H1 (cell line): ENCODE results near the gene PTPRD. TPM values are rescaled to one million over a fixed set of nuclear protein-coding genes. Genes with fewer than 3 reads are reported as not detected.

Experiments used
- CTCF ChIA-PET: fragments of 300-600 bp; sonication (Branson Sonifier 250); formaldehyde crosslinking; loops from one replicate; lab custom pipeline; 2021; ENCODE audit not compliant: partially characterized antibody; lab: Charles Lee
- POLR2A ChIA-PET: fragments of 300-600 bp; sonication (Branson Sonifier 250); formaldehyde crosslinking; loops from one replicate; lab custom pipeline; 2021; ENCODE audit warnings: inconsistent platforms; ENCODE audit not compliant: partially characterized antibody; lab: Charles Lee
- DNase-seq, 2 experiments: peaks; one replicate each; pipeline versions ENCODE4 v3.0.0 to v3.0.0-alpha.2; 2010 to 2022; ENCODE audit warnings: low spot score in 2 of 2, low read depth in 1 of 2, mixed read lengths in 1 of 2
- FAIRE-seq: peaks from 2 replicates; lab custom pipeline; 2011; peaks lifted over from hg19 to GRCh38; lab: Jason Lieb, UNC
- H2AFZ ChIP-seq: 2 replicates; pipeline ENCODE4 v1.8.1; 2012; ENCODE audit warnings: low read length, inconsistent platforms
- H2AK5ac ChIP-seq: 2 replicates; pipeline ENCODE4 v1.6.1; 2013; ENCODE audit warnings: low read depth, low read length
- H2BK120ac ChIP-seq: replicated peaks from 2 replicates; pipeline ENCODE3; 2013; ENCODE audit warnings: low read depth, low read length, inconsistent platforms
- H2BK12ac ChIP-seq: 2 replicates; pipeline ENCODE4 v1.6.1; 2013; ENCODE audit warnings: low read depth, low read length
- H2BK15ac ChIP-seq: 2 replicates; pipeline ENCODE4 v1.6.1; 2013; ENCODE audit warnings: low read length
- H2BK20ac ChIP-seq: 2 replicates; pipeline ENCODE4 v1.6.1; 2013; ENCODE audit warnings: low read length
- H2BK5ac ChIP-seq: 2 replicates; pipeline ENCODE4 v1.6.1; 2013; ENCODE audit warnings: low read depth, low read length
- H3K14ac ChIP-seq: 2 replicates; pipeline ENCODE4 v1.6.1; 2013; ENCODE audit warnings: inconsistent platforms; ENCODE audit not compliant: insufficient read length
- H3K18ac ChIP-seq: 2 replicates; pipeline ENCODE4 v1.6.1; 2013; ENCODE audit warnings: low read length; ENCODE audit errors: extremely low read depth
- H3K23ac ChIP-seq: 2 replicates; pipeline ENCODE4 v1.6.1; 2013; ENCODE audit warnings: inconsistent platforms; ENCODE audit not compliant: insufficient read length
- H3K23me2 ChIP-seq: 2 replicates; pipeline ENCODE4 v1.6.1; 2013; ENCODE audit warnings: low read depth, low read length
- H3K27ac ChIP-seq: 2 replicates; pipeline ENCODE4 v1.6.1; 2011; ENCODE audit warnings: low read depth, low read length, inconsistent platforms
- H3K27me3 ChIP-seq, 4 experiments: replicated peaks in 1 of 4; 1 replicate in 1 of 4; 2 replicates in 3 of 4; pipeline versions ENCODE4 v1.6.1 to v1.8.1; 2011 to 2013; ENCODE audit warnings: low read length in 3 of 4, mild to moderate bottlenecking in 3 of 4, inconsistent platforms in 2 of 4, mixed read lengths in 2 of 4, moderate library complexity in 1 of 4; ENCODE audit not compliant: control insufficient read depth in 3 of 4, insufficient read depth in 3 of 4; ENCODE audit errors: extremely low read depth in 1 of 4
- H3K36me3 ChIP-seq, 4 experiments: 2 replicates each; pipeline versions ENCODE4 v1.6.1 to v1.8.1; 2011 to 2013; ENCODE audit warnings: mild to moderate bottlenecking in 4 of 4, low read length in 3 of 4, moderate library complexity in 2 of 4, control low read depth in 1 of 4, inconsistent platforms in 1 of 4; ENCODE audit not compliant: insufficient read depth in 4 of 4, control insufficient read depth in 2 of 4
- H3K4ac ChIP-seq: replicated peaks from 2 replicates; pipeline ENCODE3; 2013; ENCODE audit warnings: low read length, low read depth, mixed read lengths, inconsistent platforms; ENCODE audit not compliant: insufficient read length
- H3K4me1 ChIP-seq, 4 experiments: replicated peaks in 1 of 4; 1 replicate in 1 of 4; 2 replicates in 3 of 4; pipeline versions ENCODE4 v1.6.1 to v1.8.1; 2011 to 2013; ENCODE audit warnings: low read length in 3 of 4, inconsistent platforms in 2 of 4, mixed read lengths in 1 of 4; ENCODE audit not compliant: insufficient read depth in 4 of 4, control insufficient read depth in 3 of 4
- H3K4me2 ChIP-seq, 2 experiments: 2 replicates each; pipeline versions ENCODE4 v1.6.1 to v1.8.1; 2011 to 2013; ENCODE audit warnings: low read depth in 2 of 2, low read length in 2 of 2, control low read depth in 1 of 2, inconsistent platforms in 1 of 2, mild to moderate bottlenecking in 1 of 2; ENCODE audit not compliant: insufficient read depth in 1 of 2
- H3K4me3 ChIP-seq, 4 experiments: fragments of 200-600, 300-600 bp in 1 of 4; sonication (generic), shearing (Covaris generic), sonication (Bioruptor Twin) in 1 of 4; 2 replicates each; pipeline versions ENCODE4 v1.5.1 to v1.8.1; 2011 to 2016; ENCODE audit warnings: low read length in 4 of 4, low read depth in 3 of 4, control low read depth in 2 of 4, inconsistent platforms in 2 of 4, mild to moderate bottlenecking in 2 of 4, mixed read lengths in 1 of 4, moderate library complexity in 1 of 4; ENCODE audit not compliant: insufficient read depth in 2 of 4; ENCODE audit errors: extremely low read depth in 1 of 4
- H3K56ac ChIP-seq: replicated peaks from 2 replicates; pipeline ENCODE3; 2013; ENCODE audit warnings: low read depth, mild to moderate bottlenecking, mixed read lengths, low read length, inconsistent platforms; ENCODE audit not compliant: insufficient read length
- H3K79me1 ChIP-seq: 2 replicates; pipeline ENCODE4 v1.6.1; 2013; ENCODE audit warnings: low read depth, low read length, control low read depth
- H3K79me2 ChIP-seq, 2 experiments: 2 replicates each; pipeline versions ENCODE4 v1.6.1 to v1.8.1; 2012 to 2013; ENCODE audit warnings: low read length in 2 of 2, mild to moderate bottlenecking in 2 of 2, inconsistent platforms in 1 of 2; ENCODE audit not compliant: insufficient read depth in 2 of 2, control insufficient read depth in 1 of 2
- H3K9ac ChIP-seq, 4 experiments: replicated peaks in 1 of 4; 1 replicate in 1 of 4; 2 replicates in 3 of 4; pipeline versions ENCODE4 v1.6.1 to v1.8.1; 2011 to 2013; ENCODE audit warnings: low read depth in 3 of 4, low read length in 3 of 4, control low read depth in 2 of 4, mild to moderate bottlenecking in 2 of 4, moderate library complexity in 2 of 4, inconsistent platforms in 1 of 4; ENCODE audit errors: extremely low read depth in 1 of 4
- H3K9me3 ChIP-seq, 2 experiments: 2 replicates each; pipeline versions ENCODE4 v1.6.1 to v1.8.1; 2012 to 2013; ENCODE audit warnings: mild to moderate bottlenecking in 2 of 2, moderate library complexity in 2 of 2, control low read depth in 1 of 2, inconsistent platforms in 1 of 2, low read depth in 1 of 2, low read length in 1 of 2, mixed read lengths in 1 of 2; ENCODE audit not compliant: insufficient read depth in 2 of 2
- H4K20me1 ChIP-seq, 2 experiments: replicated peaks in 1 of 2; 2 replicates each; pipeline versions ENCODE3 to v1.8.1; 2011 to 2013; ENCODE audit warnings: inconsistent platforms in 2 of 2, low read length in 2 of 2, mild to moderate bottlenecking in 1 of 2; ENCODE audit not compliant: insufficient read depth in 2 of 2, control insufficient read depth in 1 of 2
- H4K5ac ChIP-seq: 2 replicates; pipeline ENCODE4 v1.6.1; 2013; ENCODE audit warnings: low read length, low read depth, mixed read lengths, inconsistent platforms; ENCODE audit not compliant: insufficient read length
- H4K8ac ChIP-seq: 2 replicates; pipeline ENCODE4 v1.8.0; 2013; ENCODE audit warnings: mild to moderate bottlenecking, moderate library complexity, low read length, inconsistent platforms; ENCODE audit not compliant: insufficient read depth; ENCODE audit errors: extremely low read depth
- H4K91ac ChIP-seq: replicated peaks from 2 replicates; pipeline ENCODE3; 2013; ENCODE audit warnings: low read length, mixed read lengths, inconsistent platforms; ENCODE audit not compliant: insufficient read length
- CHD1 ChIP-seq: IDR thresholded peaks from 2 replicates; pipeline ENCODE4 v1.6.1; 2012; ENCODE audit warnings: low read depth, low read length, improper control_type of control experiment
- EGR1 ChIP-seq: IDR thresholded peaks from 2 replicates; pipeline ENCODE4 v1.6.1; 2011; ENCODE audit warnings: low read depth, low read length, borderline replicate concordance
- EP300 ChIP-seq, 2 experiments: IDR thresholded peaks; 1 replicate in 1 of 2; 2 replicates in 1 of 2; pipeline ENCODE4 v1.6.1; 2011 to 2012; ENCODE audit warnings: low read depth in 2 of 2, low read length in 2 of 2, mild to moderate bottlenecking in 2 of 2, borderline replicate concordance in 1 of 2, inconsistent platforms in 1 of 2, moderate library complexity in 1 of 2
- EZH2 ChIP-seq: fragments of 200-600 bp; sonication (generic); IDR thresholded peaks from 2 replicates; pipeline ENCODE4 v1.7.1; 2012; ENCODE audit warnings: low read depth, mild to moderate bottlenecking, moderate library complexity, low read length, inconsistent platforms; ENCODE audit not compliant: severe bottlenecking
- GTF2F1 ChIP-seq: IDR thresholded peaks from 2 replicates; pipeline ENCODE4 v1.6.1; 2012; ENCODE audit warnings: low read depth, low read length, improper control_type of control experiment, borderline replicate concordance
- HDAC6 ChIP-seq: IDR thresholded peaks from one replicate; pipeline ENCODE4 v1.7.1; 2012; ENCODE audit warnings: low read depth, mild to moderate bottlenecking, inconsistent platforms, low read length, moderate library complexity
- MAFK ChIP-seq: IDR thresholded peaks from 2 replicates; pipeline ENCODE4 v1.6.1; 2012; ENCODE audit warnings: low read depth, mild to moderate bottlenecking, improper control_type of control experiment, low read length
- RAD21 ChIP-seq, 2 experiments: IDR thresholded peaks in 1 of 2; conservative IDR thresholded peaks in 1 of 2; 2 replicates each; pipeline ENCODE4 v1.6.1; 2011; ENCODE audit warnings: low read depth in 2 of 2, low read length in 2 of 2, improper control_type of control experiment in 1 of 2, inconsistent platforms in 1 of 2, mild to moderate bottlenecking in 1 of 2, moderate library complexity in 1 of 2
- SP1 ChIP-seq: IDR thresholded peaks from 2 replicates; pipeline ENCODE4 v1.6.1; 2011; ENCODE audit warnings: low read depth, low read length
- SP2 ChIP-seq: IDR thresholded peaks from 2 replicates; pipeline ENCODE4 v1.6.1; 2012; ENCODE audit warnings: mild to moderate bottlenecking, low read length, inconsistent platforms
- TAF1 ChIP-seq: IDR thresholded peaks from 2 replicates; pipeline ENCODE4 v1.6.1; 2011; ENCODE audit warnings: mild to moderate bottlenecking, low read depth, low read length
- TBP ChIP-seq: IDR thresholded peaks from 2 replicates; pipeline ENCODE4 v1.6.1; 2011; ENCODE audit warnings: low read depth, low read length, improper control_type of control experiment
- TCF12 ChIP-seq: IDR thresholded peaks from 2 replicates; pipeline ENCODE4 v1.6.1; 2011; ENCODE audit warnings: low read depth, mild to moderate bottlenecking, low read length
- WGBS, 2 experiments: shearing (Covaris generic) in 1 of 2; methylation state at CpG; one replicate each; pipeline versions ENCODE4 v1.1.6 to v1.1.7; 2013 to 2015; ENCODE audit warnings: low lambda C conversion rate in 2 of 2, mixed read lengths in 2 of 2, inconsistent platforms in 1 of 2, low coverage in 1 of 2, missing lambda C conversion rate in 1 of 2; ENCODE audit not compliant: insufficient replicate concordance in 2 of 2, insufficient coverage in 1 of 2, insufficient read length in 1 of 2; ENCODE audit errors: extremely low coverage in 1 of 2, missing lambda C conversion rate in 1 of 2; 5-methylcytosine and 5-hydroxymethylcytosine counted together
- polyA plus RNA-seq, 7 experiments: library from polyadenylated mRNA; depleted of rRNA in 3 of 7; stranded (reverse) in 5 of 7; unstranded in 2 of 7; fragments of >200 nt in 5 of 7; fragments of 200-250 nt in 2 of 7; gene quantifications; 1 replicate in 5 of 7; 2 replicates in 1 of 7; 4 replicates in 1 of 7; pipeline versions ENCODE4 v1.2.1 to v1.2.3, GENCODE V29; 2011 to 2013; ENCODE audit warnings: missing spikeins in 2 of 7, mixed read lengths in 2 of 7
- total RNA-seq: library from RNA; stranded (reverse); fragmentation: NEBNext Ultra II Directional; extraction: Animal tissue kit (Norgen Biotek cat#: 25700); gene quantifications from 2 replicates; pipeline ENCODE4 v1.2.1, GENCODE V29; 2021

Gene PTPRD
- total and polyA plus RNA-seq, 2 of the 8 experiments (the other 6 are each of a cell fraction or from before 2014, with no cell fraction given) = 17.2 to 77.0 TPM

GRCh38 chr9:9498128-9498527 is 1114.7 kb downstream of the PTPRD start:
- no peaks in the 10 kb centered on the region for H3K27me3 ChIP-seq
- H3K9ac ChIP-seq = no peak overlapping the region
- H4K91ac ChIP-seq = no peak overlapping the region
- H3K4me3 ChIP-seq = no peak overlapping the region
- H3K18ac ChIP-seq = no peak overlapping the region
- no peak overlapping the region for H4K8ac ChIP-seq
- H2AFZ ChIP-seq = 0 out of 2 replicates have a peak overlapping the region, but pooled peaks have one; percentile 21
- H3K79me1 ChIP-seq = no peaks in the 10 kb centered on the region
- H3K9me3 ChIP-seq = peaks cover 0 to 4% of the 10 kb centered on the region in 2 experiments; a peak in 1 of 4 replicates
- DNase-seq = no peak
- no peak overlapping the region for H2BK20ac ChIP-seq
- no peak overlapping the region for H3K14ac ChIP-seq
- H3K4me2 ChIP-seq = no peak overlapping the region
- H3K23ac ChIP-seq = no peak overlapping the region
- no peak overlapping the region for H2BK12ac ChIP-seq
- no peak overlapping the region for H2BK15ac ChIP-seq
- no peak overlapping the region for H3K4ac ChIP-seq
- no peak for FAIRE-seq
- H3K36me3 ChIP-seq = no peaks in the 10 kb centered on the region
- H3K23me2 ChIP-seq = no peaks in the 10 kb centered on the region
- H3K56ac ChIP-seq = no peak overlapping the region
- TF ChIP-seq EZH2 (no peak), EP300 (IDR thresholded peaks at IDR 0.05; ENCODE audit: borderline replicate concordance in 1 of 2, low read depth in 2 of 2, low read length in 2 of 2) (no peak), EGR1 (no peak), TBP (no peak), RAD21 (IDR thresholded peaks at IDR 0.05 in 1 of 2, conservative IDR thresholded peaks at IDR 0.05 in 1 of 2; ENCODE audit: low read depth in 2 of 2, low read length in 2 of 2) (no peak), CHD1 (no peak), HDAC6 (no peak), SP2 (no peak), GTF2F1 (no peak), TAF1 (no peak), TCF12 (no peak), SP1 (no peak), MAFK (no peak)
- no peaks in the 10 kb centered on the region for H4K20me1 ChIP-seq
- no peak overlapping the region for H2AK5ac ChIP-seq
- 88% methylated on average over 3 of the region's 3 CpGs; no CpG with 5 or more reads in 1 of the 2 experiments for WGBS, 2 experiments
- H2BK120ac ChIP-seq = no peak overlapping the region
- no peak overlapping the region for H3K27ac ChIP-seq
- ChIA-PET POLR2A (no interaction called here), CTCF (interaction anchor here (0.7 kb wide), 1 partner anchor 32 kb away, joined by 3 read pairs; no protein-coding TSS in a partner anchor)
- H3K79me2 ChIP-seq = no peaks in the 10 kb centered on the region
- no peak overlapping the region for H4K5ac ChIP-seq
- H2BK5ac ChIP-seq = no peak overlapping the region
- no peaks in the 10 kb centered on the region for H3K4me1 ChIP-seq
